ENCODE data around the gene NKAIN2. TPM values are rescaled to one million over a fixed set of nuclear protein-coding genes. Genes with fewer than 3 reads are reported as not detected.
"Not testable (repeated sequence)": the region's sequence is repeated elsewhere in the genome, so short reads cannot be mapped to it uniquely, and the experiment has no call there.

The NKAIN2 gene
- total RNA-seq, 1 donor from 2014 or later, result 0.59 TPM

DNA sequence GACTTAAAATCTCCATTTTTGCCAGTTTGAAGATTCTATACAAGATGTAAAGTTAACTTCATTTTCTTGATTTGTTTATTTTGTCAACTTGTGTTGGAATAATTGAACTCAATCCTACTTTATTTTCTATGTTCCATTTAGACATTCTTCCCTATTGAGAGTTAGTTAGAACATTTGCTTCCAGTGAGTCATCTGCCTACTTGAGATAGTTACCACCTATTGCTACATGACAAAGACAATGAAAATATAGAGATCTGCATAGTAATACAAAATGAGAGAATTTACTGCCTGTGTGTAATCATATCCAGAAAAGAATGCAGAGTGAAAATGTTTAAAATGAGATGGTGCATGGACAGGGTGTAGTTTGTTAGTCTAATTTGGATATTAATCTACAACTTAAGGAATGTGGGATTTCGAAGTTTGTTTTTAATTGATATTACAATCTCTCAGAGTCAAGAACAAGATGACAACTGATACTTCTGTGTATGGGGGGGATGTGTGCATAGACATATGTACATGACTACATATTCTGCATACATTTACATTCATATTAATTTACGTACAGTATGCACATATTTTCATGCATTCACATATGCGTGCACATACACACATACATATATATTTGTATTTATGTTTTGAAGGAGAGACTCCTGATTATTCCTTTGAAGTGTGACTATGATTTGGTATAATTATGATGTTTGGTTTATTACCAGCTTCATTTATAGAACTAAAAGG lies 420.1 kb downstream of the NKAIN2 start:
- no peak for DNase-seq

DNA sequence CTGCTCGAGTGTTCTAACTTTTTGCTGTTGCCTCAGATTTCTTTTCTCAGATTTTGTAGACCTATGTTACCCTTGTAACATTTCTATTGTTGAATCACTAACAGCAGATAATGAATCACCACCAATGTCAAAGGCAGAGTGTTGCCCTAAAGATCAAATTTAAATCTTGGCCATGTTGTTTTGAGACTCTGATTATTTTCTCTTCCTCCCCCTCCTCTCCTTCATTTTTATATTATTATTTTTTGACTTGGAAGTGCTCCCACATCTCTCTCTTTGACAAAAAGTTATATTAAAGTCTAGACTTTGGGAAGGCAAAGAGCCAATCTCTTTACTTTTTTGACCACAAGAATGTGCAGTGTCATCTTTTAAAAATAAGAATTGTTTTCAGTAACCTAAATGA lies 422.7 kb downstream of the NKAIN2 start:
- DNase-seq, result no peak

DNA sequence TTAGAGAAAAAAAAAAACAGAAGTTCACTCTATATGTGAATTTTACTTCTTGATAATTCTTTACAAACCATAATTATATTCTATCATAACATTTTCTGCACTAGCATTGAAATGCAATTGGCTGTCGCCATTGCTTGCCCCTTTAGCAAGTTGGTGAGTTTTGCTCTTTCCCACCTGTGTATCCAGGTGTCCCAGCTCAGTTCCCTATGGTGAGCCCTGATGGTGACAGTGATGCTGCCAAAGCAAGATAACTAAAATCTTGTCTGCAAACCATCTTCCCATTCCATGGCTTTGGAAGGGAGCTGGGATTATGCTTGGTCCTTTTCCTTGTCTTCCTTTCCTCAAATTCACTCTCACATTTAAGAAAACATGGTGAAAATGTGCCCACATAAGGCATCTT lies 429.6 kb downstream of the NKAIN2 start:
- no peak for DNase-seq

DNA sequence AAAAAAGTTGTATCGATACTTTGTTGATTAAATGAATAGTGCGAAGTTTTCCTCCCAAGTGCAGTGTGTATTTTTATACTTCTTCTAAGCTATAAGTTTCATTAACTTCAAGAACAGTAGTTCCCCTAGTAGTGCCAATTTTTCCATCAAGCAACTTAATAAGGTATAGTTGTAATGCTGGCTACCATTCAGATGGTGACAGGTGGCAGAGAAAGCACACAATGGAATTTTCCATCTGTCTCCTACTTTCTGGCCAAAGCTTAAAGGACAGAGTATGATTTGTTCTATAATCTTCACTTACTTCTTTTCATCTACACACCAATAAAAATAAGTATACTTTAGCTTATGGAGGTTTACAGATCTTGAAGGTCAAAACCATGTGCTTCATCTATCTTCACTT lies 431.1 kb downstream of the NKAIN2 start:
- no peak for DNase-seq

GRCh38 chr6:124237911-124238310 lies 434.2 kb downstream of the NKAIN2 start:
- DNase-seq, result no peak

GRCh38 chr6:124238408-124238807 lies 434.7 kb downstream of the NKAIN2 start:
- DNase-seq, result not testable (repeated sequence)

DNA sequence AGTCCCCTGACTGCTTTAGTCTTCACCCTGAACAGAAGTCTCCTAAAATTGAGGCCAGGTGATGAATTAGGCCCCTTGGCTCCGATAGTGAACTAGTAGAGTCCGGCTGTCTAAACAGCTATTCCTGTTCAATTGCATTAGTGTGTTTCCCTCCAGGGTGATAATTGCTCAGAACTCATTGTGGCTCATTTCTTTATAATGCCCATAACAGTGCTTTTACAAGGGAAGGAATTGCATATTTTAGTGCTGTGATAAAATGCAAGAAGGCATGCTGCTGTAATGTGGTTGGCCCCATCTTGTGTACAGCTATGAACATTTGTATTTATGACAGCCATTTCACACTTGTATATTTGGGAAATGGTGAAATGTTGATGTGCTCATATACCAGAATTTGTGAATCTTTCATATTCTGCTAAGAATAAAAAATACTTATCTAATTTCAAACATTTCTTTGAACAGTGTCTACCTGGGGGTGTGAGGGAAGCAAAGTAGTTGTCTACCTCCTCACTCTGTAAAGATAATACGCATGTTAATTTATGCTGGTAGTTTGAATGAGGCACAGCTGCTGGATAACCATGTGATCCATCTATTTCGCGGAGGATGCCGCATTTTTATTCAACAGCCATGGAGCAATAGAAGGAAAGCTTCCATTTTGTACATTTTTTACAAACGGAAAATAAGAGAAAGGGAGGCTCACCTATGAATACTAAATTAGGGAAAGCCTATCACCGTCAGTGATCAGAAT lies 451.4 kb downstream of the NKAIN2 start:
- DNase-seq, result no peak

GRCh38 chr6:124260337-124260736 lies 456.7 kb downstream of the NKAIN2 start:
- no peak for DNase-seq

DNA sequence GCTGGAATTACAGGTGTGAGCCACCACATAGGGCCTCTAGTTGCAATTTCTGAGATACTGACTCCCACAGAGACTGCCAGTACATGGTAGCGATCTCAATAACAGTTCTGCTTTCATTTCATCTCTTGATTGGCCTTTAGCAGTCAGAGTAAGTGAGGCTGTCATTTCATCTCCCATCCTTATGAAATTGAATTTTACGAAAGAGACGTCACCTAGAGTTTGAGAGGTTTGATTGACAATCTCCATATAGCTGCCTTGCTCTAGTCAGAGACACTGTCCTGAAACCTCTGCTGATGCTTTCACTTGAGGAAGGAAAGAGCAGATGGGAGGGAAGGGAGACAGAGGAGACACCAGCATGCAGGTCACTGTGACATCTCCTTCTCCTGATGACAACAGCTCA lies 466.1 kb downstream of the NKAIN2 start:
- DNase-seq, result no peak

DNA sequence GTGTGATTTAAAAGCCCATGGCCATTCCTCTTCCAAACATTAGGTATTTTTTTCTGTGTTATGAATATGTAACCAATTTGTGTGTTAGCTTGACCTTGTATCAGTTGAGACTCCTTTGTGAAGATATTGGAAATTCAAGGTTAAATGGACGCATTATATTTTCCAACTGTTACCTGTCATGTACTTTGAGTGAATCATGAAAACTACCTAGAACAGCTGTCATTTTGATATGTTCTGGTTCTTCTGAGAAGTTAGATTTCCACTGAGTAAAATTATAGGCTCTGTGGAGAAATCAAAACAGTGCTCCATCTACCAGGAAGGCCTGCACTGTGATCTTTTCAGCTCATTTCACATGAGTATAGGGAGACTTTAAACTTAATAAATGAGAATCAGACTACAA lies 470.0 kb downstream of the NKAIN2 start:
- no peak for DNase-seq

DNA sequence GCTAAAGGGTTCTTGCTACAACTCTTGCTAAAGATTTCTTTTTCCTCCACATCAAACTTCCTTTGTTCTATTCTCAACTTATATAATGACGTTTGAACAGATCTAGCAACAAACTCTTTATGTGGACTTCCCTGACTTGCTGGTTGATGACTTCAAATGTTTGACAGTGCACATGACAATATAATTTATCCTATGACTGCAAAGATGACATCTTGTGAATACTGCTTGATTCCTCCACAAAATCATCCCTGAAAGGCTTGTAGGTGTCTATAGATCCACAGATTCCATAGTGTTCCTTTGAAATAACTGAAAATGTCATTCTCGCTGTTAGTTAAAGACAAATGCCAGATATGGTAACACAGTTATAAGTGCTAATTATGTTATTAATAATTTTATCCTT lies 478.9 kb downstream of the NKAIN2 start:
- no peak for DNase-seq

- no peak for DNase-seq
These were observed 479.8 kb downstream of the NKAIN2 start for GRCh38 chr6:124283486-124283885.

DNA sequence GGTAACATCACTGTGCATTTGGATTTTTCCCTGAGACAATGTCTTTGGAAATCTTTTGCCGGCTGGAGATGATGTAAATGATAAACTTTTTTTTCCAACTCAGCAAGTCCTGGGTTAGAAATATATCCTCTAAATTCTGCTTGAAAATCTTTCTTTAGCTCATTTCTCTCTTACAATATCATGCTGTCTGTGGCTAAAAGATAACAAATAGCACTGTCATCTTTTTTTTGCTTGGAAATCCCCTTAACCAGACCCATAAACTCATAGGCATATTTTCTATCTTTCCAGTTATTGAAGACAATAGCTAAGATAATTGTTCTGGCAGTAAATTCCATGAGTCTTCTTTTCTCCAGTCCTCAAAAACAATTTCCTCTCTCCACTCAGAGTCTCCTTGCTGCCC lies 481.5 kb downstream of the NKAIN2 start:
- DNase-seq, result no peak

- no peak for DNase-seq
These were observed 491.0 kb downstream of the NKAIN2 start for GRCh38 chr6:124294574-124295200.

GRCh38 chr6:124297507-124297906 lies 493.8 kb downstream of the NKAIN2 start:
- no peak for DNase-seq

- no peak for DNase-seq
These were observed 495.1 kb downstream of the NKAIN2 start for GRCh38 chr6:124298730-124299129.

DNA sequence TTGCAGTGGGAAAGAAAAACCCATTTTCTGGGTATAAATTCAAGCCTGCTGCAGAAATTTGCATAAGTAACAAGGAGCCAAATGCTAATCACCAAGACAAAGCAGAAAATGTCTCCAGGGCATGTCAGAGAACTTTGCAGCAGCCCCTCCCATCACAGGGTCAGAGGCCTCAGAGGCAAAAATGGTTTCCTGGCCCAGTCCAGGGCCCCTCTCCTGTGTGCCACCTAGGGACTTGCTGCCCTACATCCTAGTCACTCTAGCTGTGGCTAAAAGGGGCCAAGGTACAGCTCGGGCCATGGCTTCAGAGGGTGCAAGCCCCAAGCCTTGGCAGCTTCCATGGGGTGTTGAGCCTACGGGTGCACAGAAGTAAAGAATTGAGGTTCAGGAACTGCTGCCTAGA lies 497.2 kb downstream of the NKAIN2 start:
- DNase-seq, result not testable (repeated sequence)

DNA sequence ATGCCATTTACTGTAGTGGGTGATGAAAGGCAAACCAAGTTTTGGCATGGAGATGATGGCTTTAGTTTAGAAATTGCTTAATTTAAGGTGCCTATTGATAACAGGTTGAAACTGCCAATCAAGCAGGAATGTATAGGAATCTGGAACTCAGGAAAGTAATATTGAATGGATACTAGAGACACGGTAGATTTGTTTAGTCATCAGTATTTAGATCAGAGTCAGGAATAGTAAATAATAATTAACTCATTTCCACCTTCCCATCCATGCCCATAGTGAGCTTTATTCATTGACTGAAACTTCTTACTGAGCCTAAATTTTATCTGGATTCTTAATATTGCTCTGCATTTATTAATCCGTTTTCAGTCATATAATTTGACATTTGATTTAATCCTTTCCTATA lies 500.3 kb downstream of the NKAIN2 start:
- no peak for DNase-seq

- no peak for DNase-seq
These were observed 506.5 kb downstream of the NKAIN2 start for GRCh38 chr6:124310139-124310538.

DNA sequence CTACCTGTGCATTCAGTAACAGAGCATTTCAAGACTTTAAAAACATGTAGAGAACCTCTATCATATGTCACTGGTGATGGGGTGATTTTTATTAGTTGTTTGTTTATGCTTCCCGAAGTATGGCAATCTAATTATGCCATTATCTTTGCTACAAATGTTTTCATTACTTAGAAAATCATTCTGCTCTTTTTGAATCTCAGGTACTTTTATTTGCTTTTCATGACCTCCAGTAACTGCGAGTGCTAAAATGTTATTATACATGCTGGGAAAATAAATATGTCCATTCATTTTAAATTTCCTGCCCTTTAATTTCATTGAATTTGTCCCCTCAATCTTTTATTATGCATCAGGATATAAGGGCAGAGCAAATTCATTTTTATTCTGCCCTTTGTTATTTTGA lies 515.7 kb downstream of the NKAIN2 start:
- DNase-seq, result no peak

DNA sequence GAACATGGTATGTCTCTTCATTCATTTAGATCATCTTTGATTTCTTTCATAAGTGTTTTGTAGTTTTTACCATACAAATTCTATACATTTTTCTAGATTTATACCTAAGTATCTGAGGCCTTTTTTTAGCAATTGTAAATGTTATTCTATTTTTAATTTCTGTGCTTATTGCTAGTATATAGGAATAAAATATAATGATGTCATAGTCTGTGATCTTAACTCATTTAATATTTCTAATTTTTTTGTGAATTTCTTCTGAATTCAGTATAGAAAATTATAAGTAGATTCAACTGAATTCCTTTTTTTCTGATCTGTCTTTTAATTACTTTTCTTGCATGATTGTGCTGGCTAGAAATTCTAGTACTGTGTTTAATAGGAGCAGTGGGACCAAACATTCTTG lies 520.6 kb downstream of the NKAIN2 start:
- DNase-seq, result no peak

DNA sequence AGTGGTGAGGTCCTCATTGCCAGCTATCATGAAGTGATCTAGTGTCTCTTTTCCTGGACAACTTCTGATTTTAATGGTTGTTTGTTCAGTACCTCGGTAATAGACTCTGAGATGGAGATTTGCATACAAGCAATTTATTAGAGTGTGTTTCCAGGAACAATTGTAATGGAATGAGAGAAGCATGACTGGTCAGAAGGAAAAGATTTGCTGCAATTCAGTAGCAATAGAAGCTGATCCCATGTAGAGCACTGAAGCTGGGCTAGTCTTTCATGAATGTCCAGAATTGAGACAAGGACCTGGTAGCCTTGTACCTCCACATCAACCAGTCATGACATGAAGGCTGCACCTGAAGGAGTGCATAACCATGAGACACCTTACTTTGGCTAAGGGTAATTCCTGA lies 526.5 kb downstream of the NKAIN2 start:
- no peak for DNase-seq

GRCh38 chr6:124334359-124334758 lies 530.7 kb downstream of the NKAIN2 start:
- DNase-seq, result no peak

Measured in skin of body (tissue), 2 donors.